Aorta (tissue), 5 donors: ENCODE results near the gene DHRSX. TPM values are rescaled to one million over a fixed set of nuclear protein-coding genes. Genes with fewer than 3 reads are reported as not detected.
"Not testable (repeated sequence)": the region's sequence is repeated elsewhere in the genome, so short reads cannot be mapped to it uniquely, and the experiment has no call there.

Source experiments
- ATAC-seq: fragments of 200-7000 bp; cut with Tn5 transposase; one replicate; pipeline ENCODE4 v1.9.1; 2022; ENCODE audit warnings: moderate library complexity; ENCODE audit not compliant: low FRiP score
- DNase-seq, 2 donors: peaks; one replicate each; pipeline ENCODE4 v3.0.0-alpha.2; 2020
- H3K27ac ChIP-seq, 2 donors: one replicate each; pipeline ENCODE4 v1.5.1; 2013; ENCODE audit warnings: low read length in 2 of 2, mild to moderate bottlenecking in 2 of 2, moderate library complexity in 2 of 2, control low read depth in 1 of 2, inconsistent platforms in 1 of 2, low read depth in 1 of 2
- H3K27me3 ChIP-seq, 2 donors: one replicate each; pipeline ENCODE4 v1.6.1; 2013; ENCODE audit warnings: control low read depth in 1 of 2, low read length in 1 of 2, mild to moderate bottlenecking in 1 of 2, moderate library complexity in 1 of 2; ENCODE audit not compliant: insufficient read depth in 2 of 2, control insufficient read depth in 1 of 2
- H3K36me3 ChIP-seq, 2 donors: one replicate each; pipeline ENCODE4 v1.6.1; 2013; ENCODE audit warnings: control low read depth in 1 of 2, low read length in 1 of 2, mild to moderate bottlenecking in 1 of 2; ENCODE audit not compliant: insufficient read depth in 2 of 2, control insufficient read depth in 1 of 2
- H3K4me1 ChIP-seq, 2 donors: one replicate each; pipeline ENCODE4 v1.6.1; 2013; ENCODE audit warnings: low read length in 2 of 2, control low read depth in 1 of 2, mild to moderate bottlenecking in 1 of 2, moderate library complexity in 1 of 2; ENCODE audit not compliant: insufficient read depth in 2 of 2, control insufficient read depth in 1 of 2
- H3K4me3 ChIP-seq, 2 donors: one replicate each; pipeline ENCODE4 v1.5.1; 2013; ENCODE audit warnings: low read length in 2 of 2, control low read depth in 1 of 2, mild to moderate bottlenecking in 1 of 2
- H3K9me3 ChIP-seq: one replicate; pipeline ENCODE4 v1.6.1; 2013; ENCODE audit warnings: mild to moderate bottlenecking, low read length; ENCODE audit not compliant: control insufficient read depth
- WGBS, 2 donors: extraction: QIAGEN DNeasy Blood & Tissue Kit; methylation state at CpG; one replicate each; pipeline ENCODE4 v1.1.7; 2013; 5-methylcytosine and 5-hydroxymethylcytosine counted together
- intact Hi-C, 2 donors: fragments of 100-400 bp; cut with DNase I; formaldehyde crosslinking; loops; one replicate each; pipeline versions ENCODE4 v1.14.2 to v1.15.0; 2022
- polyA plus RNA-seq, 2 donors: library from polyadenylated mRNA; stranded (reverse); fragments of 200-250 nt; gene quantifications; one replicate each; pipeline ENCODE4 v1.2.3, GENCODE V29; 2013
- total RNA-seq, 2 donors: library from RNA; stranded (reverse); fragmentation: NEBNext Ultra II Directional; extraction: Animal tissue kit (Norgen Biotek cat#: 25700); gene quantifications; one replicate each; pipeline ENCODE4 v1.2.1, GENCODE V29; 2021
- donor health status: healthy with polysubstance abuse.
- donor health status: Bipolar disorder and iron deficiency.
- donor health status: DM: no; HTN: no; CAD: no.
- donor health status: DM: no; HTN: no; CAD: no.
- donor health status: DM: yes; HTN: yes; CAD: no.

Gene DHRSX
- total and polyA plus RNA-seq, 4 donors: 6.0 to 21.8 (median 11.7) TPM

GRCh38 chrX:2387614-2388239, 113.0 kb downstream of the DHRSX start:
- Histone ChIP-seq H3K27me3 (no peaks in the 10 kb centered on the region), H3K4me1 (no peaks in the 10 kb centered on the region), H3K27ac (no peak overlapping the region), H3K4me3 (no peak overlapping the region), H3K9me3 (no peaks in the 10 kb centered on the region), H3K36me3 (peaks cover 0 to 2% of the 10 kb centered on the region in 2 donors)
- DNase-seq (no peak), ATAC-seq (no peak)
- intact Hi-C loops: no loop called here
- 82% methylated on average over 6 of the region's 6 CpGs for WGBS, 2 donors

DNA sequence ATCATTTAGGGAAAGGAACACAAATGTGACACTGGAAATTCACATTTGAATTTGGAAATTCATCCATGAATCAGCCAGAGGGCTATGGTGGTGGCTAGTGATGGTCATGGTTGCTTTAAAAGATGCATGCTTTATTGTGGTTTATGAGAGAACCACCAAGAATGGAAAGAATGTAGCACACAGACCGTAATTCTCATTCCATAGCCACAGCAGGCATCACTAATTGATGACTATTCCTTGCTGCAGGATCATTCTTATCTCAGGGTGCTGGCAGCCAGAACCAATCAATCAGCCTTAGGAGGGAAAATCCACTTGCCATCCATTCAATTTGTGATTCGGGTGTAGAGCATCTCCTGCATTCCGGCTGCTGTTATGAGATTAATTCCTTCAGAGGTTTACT, 115.6 kb downstream of the DHRSX start:
- no peaks in the 10 kb centered on the region for H3K9me3 ChIP-seq
- 77 to 78% methylated on average over 3 of the region's 3 CpGs for WGBS, 2 donors
- no peaks in the 10 kb centered on the region for H3K4me1 ChIP-seq
- no peak overlapping the region for H3K4me3 ChIP-seq
- ATAC-seq (no peak), DNase-seq (no peak)
- no peaks in the 10 kb centered on the region for H3K36me3 ChIP-seq
- intact Hi-C loops: no loop called here
- H3K27me3 ChIP-seq: no peaks in the 10 kb centered on the region
- H3K27ac ChIP-seq: no peak overlapping the region

- WGBS, 2 donors: 90 to 96% methylated on average over 4 of the region's 4 CpGs
- no peaks in the 10 kb centered on the region for H3K9me3 ChIP-seq
- no peak for ATAC-seq
These were observed 116.3 kb downstream of the DHRSX start for GRCh38 chrX:2384486-2384885.

GRCh38 chrX:2383735-2384134, 117.0 kb downstream of the DHRSX start:
- DNase-seq (no peak), ATAC-seq (no peak)
- H3K9me3 ChIP-seq: no peaks in the 10 kb centered on the region
- no peaks in the 10 kb centered on the region for H3K4me1 ChIP-seq
- 92 to 94% methylated on average over 3 of the region's 3 CpGs for WGBS, 2 donors
- no peaks in the 10 kb centered on the region for H3K27me3 ChIP-seq
- intact Hi-C loops: no loop called here
- no peaks in the 10 kb centered on the region for H3K36me3 ChIP-seq
- no peak overlapping the region for H3K4me3 ChIP-seq
- H3K27ac ChIP-seq: no peak overlapping the region

More at GRCh38 chrX:2384486-2384885, 116.3 kb downstream of the DHRSX start:
- H3K27me3 ChIP-seq: no peaks in the 10 kb centered on the region
- no peaks in the 10 kb centered on the region for H3K4me1 ChIP-seq
- no peak overlapping the region for H3K27ac ChIP-seq
- DNase-seq: no peak
- no peak overlapping the region for H3K4me3 ChIP-seq
- no peaks in the 10 kb centered on the region for H3K36me3 ChIP-seq
- intact Hi-C loops: no loop called here

DNA sequence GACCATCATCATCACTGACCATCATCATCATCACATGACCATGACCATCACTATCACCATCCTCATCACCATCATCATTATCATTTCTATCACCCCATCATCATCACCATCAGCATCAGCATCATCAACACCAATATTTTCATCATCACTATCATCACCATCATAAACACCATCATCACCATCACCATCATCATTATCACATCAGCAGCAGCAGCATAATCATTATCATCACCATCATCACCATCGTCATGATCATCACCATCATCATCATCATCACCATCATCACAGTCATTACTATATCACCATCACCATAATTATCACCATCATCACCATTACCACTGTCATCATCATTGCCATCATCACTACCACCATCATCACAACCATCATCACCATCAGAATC, 117.6 kb downstream of the DHRSX start:
- ATAC-seq (no peak), DNase-seq (no peak)
- Histone ChIP-seq H3K36me3 (no peaks in the 10 kb centered on the region), H3K27me3 (no peaks in the 10 kb centered on the region), H3K4me1 (no peaks in the 10 kb centered on the region), H3K27ac (no peak overlapping the region), H3K4me3 (no peak overlapping the region), H3K9me3 (no peaks in the 10 kb centered on the region)
- intact Hi-C loops: no loop called here
- 94 to 98% methylated on average over 1 of the region's 1 CpG for WGBS, 2 donors

DNA sequence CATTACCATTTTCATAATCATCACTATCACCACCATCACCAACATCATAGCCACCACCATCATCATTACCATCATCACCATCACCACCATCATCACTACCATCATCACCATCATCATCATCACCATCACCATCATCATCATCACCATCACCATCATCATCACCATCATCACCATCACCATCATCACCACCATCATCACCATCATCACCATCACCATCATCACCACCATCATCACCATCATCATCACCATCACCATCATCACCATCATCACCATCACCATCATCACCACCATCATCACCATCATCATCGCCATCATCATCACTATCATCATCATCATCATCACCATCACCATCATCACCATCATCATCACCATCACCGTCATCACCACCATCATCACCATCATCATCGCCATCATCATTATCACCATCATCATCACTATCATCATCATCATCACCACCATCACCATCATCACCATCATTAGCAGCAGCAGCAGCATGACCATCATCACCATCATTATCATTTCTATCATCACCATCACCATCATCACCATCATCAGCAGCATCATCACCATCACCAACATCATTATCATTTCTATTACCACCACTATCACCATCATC, 118.2 kb downstream of the DHRSX start:
- H3K4me1 ChIP-seq, H3K9me3 ChIP-seq, ATAC-seq, intact Hi-C loops, DNase-seq, H3K27me3 ChIP-seq, H3K27ac ChIP-seq, H3K4me3 ChIP-seq, H3K36me3 ChIP-seq: not testable (repeated sequence)
- 94 to 96% methylated on average over 3 of the region's 3 CpGs for WGBS, 2 donors

DNA sequence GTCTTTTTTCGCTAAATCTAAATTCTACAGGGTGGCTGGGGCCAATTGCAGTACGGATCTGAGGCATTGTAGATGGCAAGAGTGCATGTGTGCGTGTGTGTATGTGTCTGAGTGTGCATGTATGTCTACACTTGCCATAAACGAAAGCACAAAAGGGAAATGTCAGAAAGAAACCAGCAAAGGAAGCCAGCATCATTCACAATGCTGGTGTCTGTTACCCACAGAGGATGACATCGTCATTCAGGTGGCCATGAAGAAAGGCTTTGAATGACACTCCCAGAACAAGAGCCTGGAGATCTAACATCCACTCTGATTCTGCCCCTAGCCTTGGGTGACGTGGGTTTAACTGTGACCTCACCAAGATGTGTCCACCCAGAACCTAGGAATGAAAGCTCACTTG, 124.6 kb downstream of the DHRSX start:
- WGBS, 2 donors: 95 to 96% methylated on average over 6 of the region's 6 CpGs
- ATAC-seq: no peak
- no peaks in the 10 kb centered on the region for H3K9me3 ChIP-seq

GRCh38 chrX:2374086-2374485, 126.7 kb downstream of the DHRSX start:
- Histone ChIP-seq H3K4me1 (no peaks in the 10 kb centered on the region), H3K27me3 (no peaks in the 10 kb centered on the region), H3K27ac (no peak overlapping the region), H3K36me3 (no peaks in the 10 kb centered on the region), H3K9me3 (no peaks in the 10 kb centered on the region), H3K4me3 (no peak overlapping the region)
- 32 to 35% methylated on average over 4 of the region's 4 CpGs for WGBS, 2 donors
- ATAC-seq (no peak), DNase-seq (no peak)
- intact Hi-C loops: no loop called here

More for the DNA sequence above, 124.6 kb downstream of the DHRSX start:
- H3K27me3 ChIP-seq: no peaks in the 10 kb centered on the region
- H3K36me3 ChIP-seq: no peaks in the 10 kb centered on the region
- intact Hi-C loops: no loop called here
- no peak overlapping the region for H3K4me3 ChIP-seq
- no peaks in the 10 kb centered on the region for H3K4me1 ChIP-seq
- DNase-seq: no peak
- no peak overlapping the region for H3K27ac ChIP-seq

DNA sequence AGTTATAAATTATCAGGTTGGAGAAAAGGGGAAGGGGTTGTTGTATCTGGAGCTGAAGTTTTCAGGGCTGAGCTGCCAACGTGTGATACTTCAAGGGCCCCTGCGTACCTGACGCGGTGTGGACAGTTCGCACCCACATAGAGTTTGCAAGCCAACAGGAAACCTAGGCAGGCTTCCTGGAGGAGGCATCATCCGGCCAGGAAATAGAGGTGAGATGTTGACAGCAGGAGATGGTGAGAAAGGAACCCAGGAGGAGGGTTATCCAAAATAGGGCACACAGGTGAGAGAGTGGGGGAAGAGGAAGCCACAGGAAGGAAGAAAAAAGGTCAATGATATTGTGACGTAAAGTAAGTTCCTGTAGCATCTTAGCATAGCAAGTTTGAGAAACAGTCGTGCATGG, 127.2 kb downstream of the DHRSX start:
- no peaks in the 10 kb centered on the region for H3K36me3 ChIP-seq
- no peak overlapping the region for H3K4me3 ChIP-seq
- H3K9me3 ChIP-seq: no peaks in the 10 kb centered on the region
- no peaks in the 10 kb centered on the region for H3K27me3 ChIP-seq
- H3K27ac ChIP-seq: no peak overlapping the region
- ATAC-seq (no peak), DNase-seq (no peak)
- H3K4me1 ChIP-seq: no peaks in the 10 kb centered on the region
- 81 to 85% methylated on average over 8 of the region's 8 CpGs for WGBS, 2 donors
- intact Hi-C loops: no loop called here
